Keratinocyte (primary cell): ENCODE results near the gene ACTG1. TPM values are rescaled to one million over a fixed set of nuclear protein-coding genes. Genes with fewer than 3 reads are reported as not detected.

Source experiments
- DNase-seq: peaks from one replicate; pipeline ENCODE4 v3.0.0-alpha.2; 2011; ENCODE audit warnings: low read depth, missing footprints, low spot score
- FAIRE-seq: peaks from 2 replicates; lab custom pipeline; 2011; peaks lifted over from hg19 to GRCh38; lab: Jason Lieb, UNC
- H2AFZ ChIP-seq: 2 replicates; pipeline ENCODE4 v1.6.0; 2012; ENCODE audit warnings: low read length, control low read depth, inconsistent platforms; ENCODE audit not compliant: control insufficient read depth
- H3K27ac ChIP-seq: 2 replicates; pipeline ENCODE4 v1.5.1; 2011; ENCODE audit warnings: low read length; ENCODE audit not compliant: control insufficient read depth, insufficient read depth
- H3K27me3 ChIP-seq: 3 replicates; pipeline ENCODE4 v1.6.0; 2011; ENCODE audit warnings: low read length; ENCODE audit not compliant: control insufficient read depth, insufficient read depth; ENCODE audit errors: extremely low read depth
- H3K36me3 ChIP-seq, 2 experiments: 2 replicates in 1 of 2; 3 replicates in 1 of 2; pipeline ENCODE4 v1.5.1; 2011; ENCODE audit warnings: low read length in 2 of 2, mild to moderate bottlenecking in 1 of 2; ENCODE audit not compliant: control insufficient read depth in 2 of 2, insufficient read depth in 2 of 2; ENCODE audit errors: extremely low read depth in 1 of 2
- H3K4me1 ChIP-seq: 3 replicates; pipeline ENCODE4 v1.5.1; 2011; ENCODE audit warnings: low read length; ENCODE audit not compliant: control insufficient read depth, insufficient read depth; ENCODE audit errors: extremely low read depth
- H3K4me2 ChIP-seq: 3 replicates; pipeline ENCODE4 v1.6.0; 2011; ENCODE audit warnings: low read depth, low read length; ENCODE audit not compliant: control insufficient read depth, insufficient read depth; ENCODE audit errors: extremely low read depth
- H3K4me3 ChIP-seq, 3 experiments: fragments of 200-600 bp in 1 of 3; sonication (generic) in 1 of 3; 2 replicates in 2 of 3; 3 replicates in 1 of 3; pipeline ENCODE4 v1.5.1; 2011 to 2016; ENCODE audit warnings: low read length in 3 of 3, mild to moderate bottlenecking in 3 of 3, control low read depth in 2 of 3, inconsistent platforms in 1 of 3, low read depth in 1 of 3, mixed read lengths in 1 of 3, mixed run types in 1 of 3, moderate library complexity in 1 of 3; ENCODE audit not compliant: control insufficient read depth in 2 of 3, insufficient read depth in 2 of 3; ENCODE audit errors: extremely low read depth in 1 of 3
- H3K79me2 ChIP-seq: 2 replicates; pipeline ENCODE4 v1.6.0; 2012; ENCODE audit warnings: low read length; ENCODE audit not compliant: control insufficient read depth, insufficient read depth
- H3K9ac ChIP-seq: 3 replicates; pipeline ENCODE4 v1.6.0; 2011; ENCODE audit warnings: low read length; ENCODE audit not compliant: control insufficient read depth, insufficient read depth; ENCODE audit errors: extremely low read depth
- H3K9me1 ChIP-seq: 3 replicates; pipeline ENCODE4 v1.6.0; 2011; ENCODE audit warnings: low read length; ENCODE audit not compliant: control insufficient read depth, insufficient read depth; ENCODE audit errors: extremely low read depth
- H3K9me3 ChIP-seq: 2 replicates; pipeline ENCODE4 v1.5.1; 2012; ENCODE audit warnings: low read depth, low read length; ENCODE audit not compliant: control insufficient read depth
- H4K20me1 ChIP-seq: 3 replicates; pipeline ENCODE4 v1.6.0; 2011; ENCODE audit warnings: low read length; ENCODE audit not compliant: control insufficient read depth, insufficient read depth; ENCODE audit errors: extremely low read depth
- CTCF ChIP-seq, 3 experiments: IDR thresholded peaks in 1 of 3; conservative IDR thresholded peaks in 1 of 3; optimal IDR thresholded peaks in 1 of 3; 2 replicates in 2 of 3; 3 replicates in 1 of 3; pipeline versions ENCODE3 to v1.5.1; 2011; ENCODE audit warnings: low read length in 3 of 3, mild to moderate bottlenecking in 3 of 3, moderate library complexity in 2 of 3, control low read depth in 1 of 3, inconsistent platforms in 1 of 3; ENCODE audit not compliant: insufficient read depth in 2 of 3; ENCODE audit errors: extremely low read depth in 1 of 3
- EZH2 ChIP-seq: IDR thresholded peaks from one replicate; pipeline ENCODE4 v1.6.1; 2012; ENCODE audit warnings: inconsistent platforms, mild to moderate bottlenecking, low read length, moderate library complexity
- dilution Hi-C: fragments of 300-500 bp; cut with MboI; formaldehyde crosslinking; loops from one replicate; pipeline ENCODE4 v1.7.0; 2020; ENCODE audit warnings: low sequenced_read_pairs; ENCODE audit not compliant: extremely low pct_ligation_motif_present
- polyA plus RNA-seq, 5 experiments: library from polyadenylated mRNA; depleted of rRNA in 3 of 5; stranded (reverse) in 3 of 5; stranded (forward) in 1 of 5; unstranded in 1 of 5; fragments of >200 nt; gene quantifications; 1 replicate in 1 of 5; 2 replicates in 3 of 5; 3 replicates in 1 of 5; pipeline versions ENCODE4 v1.2.1 to v1.2.3, GENCODE V29; 2011 to 2012; ENCODE audit warnings: missing spikeins in 2 of 5, low read depth in 1 of 5, low replicate concordance in 1 of 5

ACTG1 gene
- polyA plus RNA-seq, 1 donor (not counting 4 experiments of a cell fraction or from before 2014, with no cell fraction given): 1,867 TPM

GRCh38 chr17:81508639-81509206 is 3.9 kb downstream of the ACTG1 start:
- H3K4me2 ChIP-seq: peak overlapping the region; percentile 87
- FAIRE-seq (peak; percentile 17), DNase-seq (no peak)
- H3K4me1 ChIP-seq: peaks cover 4% of the 10 kb centered on the region
- peaks cover 26% of the 10 kb centered on the region for H3K79me2 ChIP-seq
- dilution Hi-C loops: no loop called here
- peaks cover 20 to 29% of the 10 kb centered on the region in 2 experiments for H3K36me3 ChIP-seq
- H3K9me3 ChIP-seq: peaks cover 2% of the 10 kb centered on the region
- no peaks in the 10 kb centered on the region for H3K9me1 ChIP-seq
- no peaks in the 10 kb centered on the region for H3K27me3 ChIP-seq
- no peak overlapping the region for H3K9ac ChIP-seq
- no peak overlapping the region for H3K27ac ChIP-seq
- no peak overlapping the region for H3K4me3 ChIP-seq
- no peak overlapping the region for H2AFZ ChIP-seq
- peaks cover 37% of the 10 kb centered on the region for H4K20me1 ChIP-seq
- TF ChIP-seq CTCF (optimal IDR thresholded peaks at IDR 0.05 in 1 of 3, IDR thresholded peaks at IDR 0.05 in 1 of 3, conservative IDR thresholded peaks at IDR 0.05 in 1 of 3; ENCODE audit: extremely low read depth in 1 of 3, insufficient read depth in 2 of 3, low read length in 3 of 3): no peak

GRCh38 chr17:81503619-81504018 is 9.0 kb downstream of the ACTG1 start:
- no peak overlapping the region for H3K27ac ChIP-seq
- no peak overlapping the region for H3K9ac ChIP-seq
- H4K20me1 ChIP-seq: peaks cover 4% of the 10 kb centered on the region
- FAIRE-seq: no peak
- H3K9me1 ChIP-seq: no peaks in the 10 kb centered on the region
- H3K4me1 ChIP-seq: no peaks in the 10 kb centered on the region
- no peak for DNase-seq
- H3K27me3 ChIP-seq: peaks cover 17% of the 10 kb centered on the region
- H3K79me2 ChIP-seq: no peaks in the 10 kb centered on the region
- no peak overlapping the region for H2AFZ ChIP-seq
- TF ChIP-seq EZH2 (no peak), CTCF (optimal IDR thresholded peaks at IDR 0.05 in 1 of 3, IDR thresholded peaks at IDR 0.05 in 1 of 3, conservative IDR thresholded peaks at IDR 0.05 in 1 of 3; ENCODE audit: extremely low read depth in 1 of 3, insufficient read depth in 2 of 3, low read length in 3 of 3) (no peak)
- H3K4me2 ChIP-seq: no peak overlapping the region
- dilution Hi-C loops: no loop called here
- H3K9me3 ChIP-seq: no peaks in the 10 kb centered on the region
- no peak overlapping the region for H3K4me3 ChIP-seq
- no peaks in the 10 kb centered on the region for H3K36me3 ChIP-seq
